Tibial nerve (tissue), 4 donors: Measurements from ENCODE around the gene MEF2C. TPM values are rescaled to one million over a fixed set of nuclear protein-coding genes. Genes with fewer than 3 reads are reported as not detected.
"Not testable (repeated sequence)": the region's sequence is repeated elsewhere in the genome, so short reads cannot be mapped to it uniquely, and the experiment has no call there.

Experiments
- DNase-seq, 2 donors: peaks; one replicate each; pipeline ENCODE4 v3.0.0-alpha.2; 2019; ENCODE audit warnings: low spot score in 2 of 2
- H3K27ac ChIP-seq, 4 donors: fragments of 200-600 bp; sonication (generic) in 3 of 4; one replicate each; pipeline ENCODE4 v1.5.1; 2017 to 2019; ENCODE audit warnings: mild to moderate bottlenecking in 1 of 4
- H3K27me3 ChIP-seq, 2 donors: fragments of 200-600 bp; sonication (generic) in 1 of 2; one replicate each; pipeline versions ENCODE4 v1.5.1 to v1.6.0; 2017 to 2019
- H3K36me3 ChIP-seq, 3 donors: fragments of 200-600 bp; sonication (generic); one replicate each; pipeline ENCODE4 v1.5.1; 2018 to 2019
- H3K4me1 ChIP-seq, 4 donors: fragments of 200-600 bp; sonication (generic) in 3 of 4; one replicate each; pipeline ENCODE4 v1.5.1; 2017 to 2019
- H3K4me3 ChIP-seq, 4 donors: fragments of 200-600 bp; sonication (generic) in 3 of 4; one replicate each; pipeline ENCODE4 v1.5.1; 2017 to 2019; ENCODE audit warnings: mild to moderate bottlenecking in 1 of 4, moderate library complexity in 1 of 4
- H3K9me3 ChIP-seq, 4 donors: fragments of 200-600 bp; sonication (generic) in 3 of 4; one replicate each; pipeline ENCODE4 v1.5.1; 2017 to 2019
- EP300 ChIP-seq, 2 donors: sonication (generic); formaldehyde crosslinking; IDR thresholded peaks; one replicate each; pipeline ENCODE4 v1.6.1; 2017; ENCODE audit warnings: antibody characterized with exemption in 2 of 2, mild to moderate bottlenecking in 1 of 2
- POLR2A ChIP-seq, 2 donors: fragments of 450-650 bp; IDR thresholded peaks; one replicate each; pipeline ENCODE4 v1.6.1; 2017; ENCODE audit warnings: antibody characterized with exemption in 2 of 2, mild to moderate bottlenecking in 2 of 2, moderate library complexity in 2 of 2
- WGBS, 2 donors: methylation state at CpG; one replicate each; pipeline ENCODE4 v1.1.5; 2018; 5-methylcytosine and 5-hydroxymethylcytosine counted together
- total RNA-seq, 4 donors: library from RNA; depleted of rRNA; stranded (reverse); fragments of >200 nt; gene quantifications; one replicate each; pipeline ENCODE4 v1.1.0, GENCODE V29; 2016
- TF ChIP-seq, protein P1 (sequence below), 5 experiments: fragments of 200-600 bp in 3 of 5; fragments of 450-650 bp in 2 of 5; sonication (generic) in 3 of 5; IDR thresholded peaks; one replicate each; pipeline ENCODE4 v1.5.1; 2016 to 2019; ENCODE audit warnings: antibody characterized with exemption in 5 of 5, mild to moderate bottlenecking in 3 of 5, moderate library complexity in 2 of 5

MEF2C gene
- total RNA-seq, 4 donors from 2014 or later, result 16.5 to 40.8 (median 29.1) TPM

DNA sequence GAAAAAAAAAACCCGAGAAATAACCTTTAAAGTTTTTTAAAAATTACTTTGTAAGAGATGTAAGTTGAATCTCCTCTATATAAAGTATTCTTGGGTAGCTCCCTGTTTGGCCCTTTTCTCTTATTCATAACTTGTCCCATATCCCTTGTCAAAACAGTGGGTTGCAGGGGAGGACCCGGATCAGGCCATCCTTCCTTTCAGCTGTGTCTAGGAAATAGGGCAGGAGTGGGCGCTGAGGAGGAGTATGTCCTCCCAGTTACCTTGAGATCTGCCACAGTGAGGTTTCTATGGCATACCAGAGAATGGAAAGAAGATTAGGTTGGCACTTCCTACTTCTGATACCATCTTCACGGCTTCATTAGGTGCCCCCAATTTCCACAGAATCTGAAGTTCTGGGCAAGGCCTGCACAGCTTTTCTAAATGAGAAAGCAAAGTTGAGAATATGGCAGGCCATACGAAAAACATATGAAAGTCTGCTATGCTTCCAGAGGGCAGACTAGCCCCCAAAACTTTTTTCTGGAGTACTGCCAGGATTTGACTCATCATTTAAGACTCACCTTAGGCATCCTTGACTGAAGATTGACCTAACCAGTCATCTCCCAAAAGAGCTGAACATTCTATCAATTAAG is 20.3 kb downstream of the MEF2C start:
- Histone ChIP-seq H3K27ac (no peak overlapping the region), H3K4me3 (no peak overlapping the region), H3K27me3 (no peaks in the 10 kb centered on the region), H3K9me3 (no peaks in the 10 kb centered on the region), H3K4me1 (peaks cover 0 to 14% (median 0%) of the 10 kb centered on the region in 4 donors), H3K36me3 (no peaks in the 10 kb centered on the region)
- DNase-seq, result no peak
- TF ChIP-seq, protein P1, sequence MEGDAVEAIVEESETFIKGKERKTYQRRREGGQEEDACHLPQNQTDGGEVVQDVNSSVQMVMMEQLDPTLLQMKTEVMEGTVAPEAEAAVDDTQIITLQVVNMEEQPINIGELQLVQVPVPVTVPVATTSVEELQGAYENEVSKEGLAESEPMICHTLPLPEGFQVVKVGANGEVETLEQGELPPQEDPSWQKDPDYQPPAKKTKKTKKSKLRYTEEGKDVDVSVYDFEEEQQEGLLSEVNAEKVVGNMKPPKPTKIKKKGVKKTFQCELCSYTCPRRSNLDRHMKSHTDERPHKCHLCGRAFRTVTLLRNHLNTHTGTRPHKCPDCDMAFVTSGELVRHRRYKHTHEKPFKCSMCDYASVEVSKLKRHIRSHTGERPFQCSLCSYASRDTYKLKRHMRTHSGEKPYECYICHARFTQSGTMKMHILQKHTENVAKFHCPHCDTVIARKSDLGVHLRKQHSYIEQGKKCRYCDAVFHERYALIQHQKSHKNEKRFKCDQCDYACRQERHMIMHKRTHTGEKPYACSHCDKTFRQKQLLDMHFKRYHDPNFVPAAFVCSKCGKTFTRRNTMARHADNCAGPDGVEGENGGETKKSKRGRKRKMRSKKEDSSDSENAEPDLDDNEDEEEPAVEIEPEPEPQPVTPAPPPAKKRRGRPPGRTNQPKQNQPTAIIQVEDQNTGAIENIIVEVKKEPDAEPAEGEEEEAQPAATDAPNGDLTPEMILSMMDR (IDR thresholded peaks at IDR 0.05), result no peak
- TF ChIP-seq EP300 (IDR thresholded peaks at IDR 0.05) (no peak), POLR2A (IDR thresholded peaks at IDR 0.05) (no peak)
- WGBS, 2 donors, result 94 to 96% methylated on average over 5 of the region's 5 CpGs

DNA sequence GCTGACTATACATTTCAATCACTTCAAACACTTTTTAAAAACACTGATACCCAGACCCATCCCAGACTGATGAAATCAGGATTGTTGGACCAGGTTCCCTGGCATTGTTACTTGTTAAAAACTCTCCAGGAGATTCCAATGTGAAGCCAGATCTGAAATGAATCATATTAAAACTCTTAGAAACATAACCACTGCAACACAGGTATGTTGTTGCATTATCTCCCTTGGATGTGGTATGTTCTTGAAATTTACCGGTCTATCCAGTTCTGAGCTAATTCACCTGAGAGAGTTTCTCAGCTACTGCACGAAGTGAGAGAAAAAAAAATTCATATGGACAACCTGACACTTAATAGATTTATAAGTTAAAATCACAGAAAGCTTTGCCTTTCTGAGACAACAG is 21.8 kb downstream of the MEF2C start:
- Histone ChIP-seq H3K36me3 (peaks cover 0 to 12% (median 0%) of the 10 kb centered on the region in 3 donors), H3K4me1 (peaks cover 0 to 12% (median 0%) of the 10 kb centered on the region in 4 donors), H3K27ac (no peak overlapping the region), H3K9me3 (peaks cover 0 to 5% (median 0%) of the 10 kb centered on the region in 4 donors), H3K4me3 (no peak overlapping the region), H3K27me3 (no peaks in the 10 kb centered on the region)
- no peak for TF ChIP-seq POLR2A (IDR thresholded peaks at IDR 0.05)
- WGBS, 2 donors, result 88 to 90% methylated on average over 2 of the region's 2 CpGs
- no peak for DNase-seq

DNA sequence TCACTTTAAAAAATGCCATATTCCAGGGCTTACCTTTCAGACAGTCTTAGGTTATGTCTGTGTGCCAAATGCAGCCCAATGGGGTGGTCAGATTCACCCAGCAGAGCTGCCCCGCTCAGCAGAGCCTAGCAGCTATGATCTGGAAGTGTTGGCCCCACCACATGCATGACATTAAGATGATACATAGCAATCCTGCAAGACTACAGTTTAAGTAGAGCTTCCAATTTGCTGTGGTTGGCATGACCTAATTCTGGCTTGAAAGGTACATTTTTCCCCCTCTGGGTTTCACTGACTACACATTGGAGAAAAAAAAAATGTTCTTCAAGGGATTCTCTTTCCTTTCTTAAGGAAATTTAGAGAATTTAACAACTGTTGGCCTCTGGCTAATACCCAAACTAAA is 22.5 kb downstream of the MEF2C start:
- Histone ChIP-seq H3K9me3 (peaks cover 0 to 7% (median 0%) of the 10 kb centered on the region in 4 donors), H3K4me3 (no peak overlapping the region), H3K4me1 (peaks cover 0 to 9% (median 0%) of the 10 kb centered on the region in 4 donors), H3K36me3 (peaks cover 0 to 12% (median 0%) of the 10 kb centered on the region in 3 donors), H3K27me3 (no peaks in the 10 kb centered on the region), H3K27ac (no peak overlapping the region)
- no peak for DNase-seq
- WGBS, 2 donors, result 100% methylated on average over 1 of the region's 1 CpG
- TF ChIP-seq POLR2A (IDR thresholded peaks at IDR 0.05) (no peak), EP300 (IDR thresholded peaks at IDR 0.05) (no peak)
- TF ChIP-seq, protein P1 (IDR thresholded peaks at IDR 0.05), result no peak

DNA sequence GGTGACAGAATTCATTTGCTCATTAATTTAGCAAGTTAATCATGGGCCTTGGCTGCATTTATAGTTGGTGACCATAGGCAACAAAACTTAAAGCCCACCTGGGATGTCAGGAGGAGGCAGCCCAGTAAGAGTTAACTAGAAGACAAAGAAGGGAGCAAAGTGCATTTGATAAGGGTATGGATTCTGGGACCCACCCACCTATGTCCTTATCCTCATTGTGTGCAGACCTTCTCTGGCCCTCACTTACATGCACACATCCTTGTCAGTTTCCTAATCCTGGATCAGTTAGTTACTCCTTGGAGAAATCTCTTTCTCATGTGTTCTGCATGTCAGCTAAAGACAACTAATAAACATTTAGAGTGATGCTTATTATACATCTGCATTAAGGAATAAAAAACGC is 24.6 kb downstream of the MEF2C start:
- no peak for DNase-seq
- Histone ChIP-seq H3K27ac (no peak overlapping the region), H3K4me3 (no peak overlapping the region), H3K9me3 (peaks cover 0 to 7% (median 0%) of the 10 kb centered on the region in 4 donors), H3K36me3 (peaks cover 0 to 12% (median 0%) of the 10 kb centered on the region in 3 donors), H3K4me1 (peaks cover 0 to 9% (median 0%) of the 10 kb centered on the region in 4 donors), H3K27me3 (no peaks in the 10 kb centered on the region)
- TF ChIP-seq EP300 (IDR thresholded peaks at IDR 0.05) (no peak), POLR2A (IDR thresholded peaks at IDR 0.05) (no peak)
- TF ChIP-seq, protein P1 (IDR thresholded peaks at IDR 0.05), result no peak
- WGBS, 2 donors, result 80 to 84% methylated on average over 1 of the region's 1 CpG

DNA sequence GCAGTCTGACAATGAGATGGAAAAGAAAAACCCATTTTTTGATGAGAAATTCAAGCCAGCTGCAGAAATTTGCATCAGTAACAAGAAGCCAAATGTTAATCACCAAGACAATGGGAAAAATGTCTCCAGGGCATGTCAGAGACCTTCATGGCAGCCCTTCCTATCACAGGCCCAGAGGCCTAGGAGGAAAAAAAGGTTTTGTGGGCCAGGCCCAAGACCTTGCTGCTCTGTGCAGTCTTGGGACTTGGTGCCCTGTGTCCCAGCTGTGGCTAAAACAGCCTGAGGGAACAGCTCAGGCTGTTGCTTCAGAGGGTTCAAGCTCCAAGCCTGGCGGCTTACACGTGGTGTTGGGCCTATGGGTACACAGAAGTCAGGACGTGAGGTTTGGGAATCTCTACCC is 26.6 kb downstream of the MEF2C start:
- H3K4me1 ChIP-seq, H3K27ac ChIP-seq, H3K4me3 ChIP-seq, H3K27me3 ChIP-seq, DNase-seq, H3K9me3 ChIP-seq: not testable (repeated sequence)
- WGBS, 2 donors, result 81 to 93% methylated on average over 2 of the region's 3 CpGs
- peaks cover 0 to 12% (median 0%) of the 10 kb centered on the region in 3 donors for H3K36me3 ChIP-seq

DNA sequence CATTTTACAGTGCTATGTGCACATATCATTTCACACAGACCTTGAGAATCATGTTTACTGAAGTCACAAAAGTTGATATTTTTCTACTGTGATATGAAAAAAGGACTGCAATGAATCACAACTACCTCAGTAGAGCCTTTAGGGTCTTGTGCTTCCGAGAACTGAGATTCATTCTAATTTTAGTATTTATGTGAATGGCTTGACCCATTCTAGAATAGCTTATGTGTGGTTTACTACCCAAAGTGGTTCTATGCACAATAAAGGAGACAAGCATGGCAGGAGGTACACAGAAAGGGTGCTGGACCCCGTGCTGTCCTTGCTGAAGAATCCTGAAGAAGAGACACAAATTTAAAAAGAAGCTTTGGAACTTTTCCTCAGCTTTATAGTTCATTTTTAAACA is 28.2 kb downstream of the MEF2C start:
- TF ChIP-seq EP300 (IDR thresholded peaks at IDR 0.05) (no peak), POLR2A (IDR thresholded peaks at IDR 0.05) (no peak)
- TF ChIP-seq, protein P1 (IDR thresholded peaks at IDR 0.05), result no peak
- 81 to 86% methylated on average over 2 of the region's 2 CpGs for WGBS, 2 donors
- no peaks in the 10 kb centered on the region for H3K4me1 ChIP-seq
- H3K9me3 ChIP-seq, result peaks cover 0 to 7% (median 0%) of the 10 kb centered on the region in 4 donors
- no peak for DNase-seq
- H3K36me3 ChIP-seq, result peaks cover 0 to 12% (median 0%) of the 10 kb centered on the region in 3 donors
- no peak overlapping the region for H3K4me3 ChIP-seq
- no peak overlapping the region for H3K27ac ChIP-seq
- no peaks in the 10 kb centered on the region for H3K27me3 ChIP-seq
